Measurements from ENCODE around the gene DPYSL3. TPM values are rescaled to one million over a fixed set of nuclear protein-coding genes. Genes with fewer than 3 reads are reported as not detected.
A peak's percentile ranks its signal among the peaks of the same experiment; 100 is the strongest.

The DPYSL3 gene
- total and polyA plus RNA-seq, 2 donors (not counting 3 experiments of a cell fraction or from before 2014, with no cell fraction given), result 80.3 to 146 TPM

DNA sequence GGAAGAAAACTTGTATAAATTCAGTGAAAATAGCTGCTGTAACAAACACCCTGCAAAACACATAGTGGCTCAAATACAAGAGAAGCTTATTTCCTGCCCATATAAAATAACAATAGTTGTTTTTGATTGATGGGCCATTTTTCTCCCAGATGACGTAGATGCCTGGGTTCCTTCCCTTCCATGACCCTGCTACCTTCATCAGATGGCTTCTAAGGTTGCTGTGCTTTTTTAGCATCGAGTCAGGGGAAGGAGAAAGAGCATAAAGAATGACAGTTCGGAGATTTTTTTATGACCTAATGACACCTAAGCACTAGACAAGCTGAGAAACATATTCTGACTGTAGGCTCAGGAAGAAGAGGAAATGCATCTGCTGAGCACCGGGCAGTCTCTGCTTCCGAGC is 34.7 kb upstream of the DPYSL3 start:
- H4K20me1 ChIP-seq (replicated peaks; ENCODE audit: control insufficient read depth, extremely low read depth, insufficient read depth, low read length), result no peaks in the 10 kb centered on the region
- H3K27ac ChIP-seq (ENCODE audit: insufficient read depth, low read depth, low read length), result no peak overlapping the region
- FAIRE-seq (peak; percentile 68), DNase-seq (ENCODE audit: low read depth, low spot score) (peak; percentile 75)
- ChIA-PET CTCF (interaction anchor here (1.1 to 1.6 kb wide), 3 partner anchors 14 to 91 kb away, joined by 3 to 5 read pairs (median 4); no protein-coding TSS in a partner anchor), POLR2A (no interaction called here)
- intact Hi-C loops (cut with micrococcal nuclease) (no loop called here), dilution Hi-C loops (cut with MboI; ENCODE audit: extremely low pct_ligation_motif_present, low sequenced_read_pairs) (no loop called here)
- H3K9me3 ChIP-seq (replicated peaks; ENCODE audit: control insufficient read depth, insufficient read depth, low read length), result no peaks in the 10 kb centered on the region
- TF ChIP-seq GATA2 (IDR thresholded peaks at IDR 0.05; ENCODE audit: insufficient read depth, insufficient read length, low read depth, low read length) (no peak), FOS (IDR thresholded peaks at IDR 0.05; ENCODE audit: borderline replicate concordance, insufficient read depth, low read length) (no peak), POLR2A (IDR thresholded peaks at IDR 0.05; ENCODE audit: low read depth, low read length) (no peak), JUN (IDR thresholded peaks at IDR 0.05; ENCODE audit: borderline replicate concordance, insufficient read depth, insufficient read length, low read depth) (no peak), EZH2 (IDR thresholded peaks at IDR 0.05; ENCODE audit: borderline replicate concordance, low read depth, low read length, severe bottlenecking) (no peak), POLR2AphosphoS5 (IDR thresholded peaks at IDR 0.05; ENCODE audit: insufficient read depth, low read depth, low read length) (no peak), MYC (IDR thresholded peaks at IDR 0.05; ENCODE audit: low read depth, low read length) (no peak)
- TF ChIP-seq, protein P1, sequence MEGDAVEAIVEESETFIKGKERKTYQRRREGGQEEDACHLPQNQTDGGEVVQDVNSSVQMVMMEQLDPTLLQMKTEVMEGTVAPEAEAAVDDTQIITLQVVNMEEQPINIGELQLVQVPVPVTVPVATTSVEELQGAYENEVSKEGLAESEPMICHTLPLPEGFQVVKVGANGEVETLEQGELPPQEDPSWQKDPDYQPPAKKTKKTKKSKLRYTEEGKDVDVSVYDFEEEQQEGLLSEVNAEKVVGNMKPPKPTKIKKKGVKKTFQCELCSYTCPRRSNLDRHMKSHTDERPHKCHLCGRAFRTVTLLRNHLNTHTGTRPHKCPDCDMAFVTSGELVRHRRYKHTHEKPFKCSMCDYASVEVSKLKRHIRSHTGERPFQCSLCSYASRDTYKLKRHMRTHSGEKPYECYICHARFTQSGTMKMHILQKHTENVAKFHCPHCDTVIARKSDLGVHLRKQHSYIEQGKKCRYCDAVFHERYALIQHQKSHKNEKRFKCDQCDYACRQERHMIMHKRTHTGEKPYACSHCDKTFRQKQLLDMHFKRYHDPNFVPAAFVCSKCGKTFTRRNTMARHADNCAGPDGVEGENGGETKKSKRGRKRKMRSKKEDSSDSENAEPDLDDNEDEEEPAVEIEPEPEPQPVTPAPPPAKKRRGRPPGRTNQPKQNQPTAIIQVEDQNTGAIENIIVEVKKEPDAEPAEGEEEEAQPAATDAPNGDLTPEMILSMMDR (IDR thresholded peaks at IDR 0.05; ENCODE audit: extremely low read depth in 1 of 2, insufficient read depth in 1 of 2, low read depth in 1 of 2, low read length in 2 of 2), result no peak
- TF ChIP-seq, protein P2, sequence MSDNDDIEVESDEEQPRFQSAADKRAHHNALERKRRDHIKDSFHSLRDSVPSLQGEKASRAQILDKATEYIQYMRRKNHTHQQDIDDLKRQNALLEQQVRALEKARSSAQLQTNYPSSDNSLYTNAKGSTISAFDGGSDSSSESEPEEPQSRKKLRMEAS (IDR thresholded peaks at IDR 0.05; ENCODE audit: insufficient read depth, insufficient read length), result no peak
- no peaks in the 10 kb centered on the region for H3K36me3 ChIP-seq (ENCODE audit: control insufficient read depth in 2 of 2, extremely low read depth in 1 of 2, insufficient read depth in 2 of 2, low read length in 2 of 2)
- no peaks in the 10 kb centered on the region for H3K79me2 ChIP-seq (ENCODE audit: control insufficient read depth, insufficient read depth, low read length)
- BruUV-seq (replicated peaks), result no TSS peak
- no peaks in the 10 kb centered on the region for H3K27me3 ChIP-seq (ENCODE audit: control insufficient read depth in 2 of 2, insufficient read depth in 2 of 2, low read length in 2 of 2)
- peak overlapping the region; percentile 7 for H2AFZ ChIP-seq (ENCODE audit: low read depth, low read length)
- peaks cover 11% of the 10 kb centered on the region for H3K4me1 ChIP-seq (ENCODE audit: control insufficient read depth, extremely low read depth, insufficient read depth, low read length)
- no peak overlapping the region for H3K9ac ChIP-seq (replicated peaks; ENCODE audit: extremely low read depth, insufficient read depth, low read length)
- H3K4me2 ChIP-seq (ENCODE audit: insufficient read depth, low read length), result no peak overlapping the region
- H3K9me1 ChIP-seq (replicated peaks; ENCODE audit: control insufficient read depth, extremely low read depth, insufficient read depth, low read length), result no peaks in the 10 kb centered on the region
- H3K4me3 ChIP-seq (replicated peaks in 1 of 3; ENCODE audit: insufficient read depth in 1 of 3, low read depth in 1 of 3, low read length in 3 of 3), result no peak overlapping the region
